ENCODE data around the gene MUSTN1.

GRCh38 chr3:52849656-52850055 is 14.8 kb upstream of the MUSTN1 start:
- TF ChIP-seq CTCF (IDR thresholded peaks at IDR 0.05) (no peak), POLR2A (IDR thresholded peaks at IDR 0.05) (no peak)

Measured in testis (tissue), 2 donors.